MV-4-11 (cell line): ENCODE data around the gene ONECUT1.
A peak's percentile ranks its signal among the peaks of the same experiment; 100 is the strongest.

Experiments used
- DNase-seq: peaks from one replicate; lab custom pipeline; 2025; lab: John Stamatoyannopoulos, UW

The ONECUT1 gene

GRCh38 chr15:52782514-52782913 lies 7.6 kb downstream of the ONECUT1 start:
- DNase-seq = no peak

GRCh38 chr15:52780172-52780980 lies 9.8 kb downstream of the ONECUT1 start:
- DNase-seq = peak; percentile 98

GRCh38 chr15:52778457-52778856 lies 11.7 kb downstream of the ONECUT1 start:
- no peak for DNase-seq

GRCh38 chr15:52772766-52773165 lies 17.4 kb downstream of the ONECUT1 start:
- DNase-seq = no peak

- DNase-seq = no peak
Observed at GRCh38 chr15:52765785-52766184, 24.4 kb downstream of the ONECUT1 start.

- DNase-seq = no peak
Observed at GRCh38 chr15:52764731-52765130, 25.4 kb downstream of the ONECUT1 start.

- no peak for DNase-seq
Observed at GRCh38 chr15:52762621-52763020, 27.5 kb downstream of the ONECUT1 start.

- DNase-seq = no peak
Observed at GRCh38 chr15:52760562-52760961, 29.6 kb downstream of the ONECUT1 start.

- no peak for DNase-seq
Observed at GRCh38 chr15:52759969-52760368, 30.2 kb downstream of the ONECUT1 start.

- DNase-seq = no peak
Observed at GRCh38 chr15:52757496-52757895, 32.6 kb downstream of the ONECUT1 start.

GRCh38 chr15:52751522-52751921 lies 38.6 kb downstream of the ONECUT1 start:
- no peak for DNase-seq

- DNase-seq = peak; percentile 17
Observed at GRCh38 chr15:52749258-52749657, 40.9 kb downstream of the ONECUT1 start.

- no peak for DNase-seq
Observed at GRCh38 chr15:52746162-52746757, 43.9 kb downstream of the ONECUT1 start.

- DNase-seq = no peak
Observed at GRCh38 chr15:52745326-52746161, 44.6 kb downstream of the ONECUT1 start.

GRCh38 chr15:52738311-52738710 lies 51.8 kb downstream of the ONECUT1 start:
- DNase-seq = no peak

- peak; percentile 28 for DNase-seq
Observed at GRCh38 chr15:52737720-52738119, 52.4 kb downstream of the ONECUT1 start.

GRCh38 chr15:52735231-52736089 lies 54.7 kb downstream of the ONECUT1 start:
- peak; percentile 55 for DNase-seq

- DNase-seq = no peak
Observed at GRCh38 chr15:52734329-52734728, 55.8 kb downstream of the ONECUT1 start.

GRCh38 chr15:52733696-52734255 lies 56.4 kb downstream of the ONECUT1 start:
- no peak for DNase-seq

GRCh38 chr15:52733088-52733487 lies 57.0 kb downstream of the ONECUT1 start:
- DNase-seq = peak; percentile 52

- no peak for DNase-seq
Observed at GRCh38 chr15:52732551-52732950, 57.6 kb downstream of the ONECUT1 start.
